IPS-20b (cell line): Measurements from ENCODE around the gene LNX2.

Source experiments
- H3K27ac ChIP-seq: one replicate; pipeline ENCODE4 v1.5.1; 2013; ENCODE audit warnings: low read length
- H3K27me3 ChIP-seq: 2 replicates; pipeline ENCODE4 v1.6.1; 2013; ENCODE audit warnings: mild to moderate bottlenecking, low read length, inconsistent platforms; ENCODE audit not compliant: insufficient read depth
- H3K36me3 ChIP-seq: 2 replicates; pipeline ENCODE4 v1.6.1; 2013; ENCODE audit warnings: low read depth, mild to moderate bottlenecking, inconsistent platforms, low read length, moderate library complexity; ENCODE audit not compliant: insufficient read depth
- H3K4me1 ChIP-seq: 2 replicates; pipeline ENCODE4 v1.6.1; 2013; ENCODE audit warnings: mild to moderate bottlenecking, control low read depth, inconsistent platforms, low read length, moderate library complexity; ENCODE audit not compliant: insufficient read depth
- H3K4me3 ChIP-seq: 2 replicates; pipeline ENCODE4 v1.5.1; 2013; ENCODE audit warnings: mild to moderate bottlenecking, low read length, inconsistent platforms
- H3K9ac ChIP-seq: 2 replicates; pipeline ENCODE4 v1.6.1; 2013; ENCODE audit warnings: low read depth, mild to moderate bottlenecking, inconsistent platforms, low read length, moderate library complexity
- H3K9me3 ChIP-seq: 2 replicates; pipeline ENCODE4 v1.6.1; 2013; ENCODE audit warnings: mild to moderate bottlenecking, low read depth, low read length, inconsistent platforms; ENCODE audit not compliant: insufficient read depth

Gene LNX2

GRCh38 chr13:27496536-27497273 lies 123.6 kb downstream of the LNX2 start:
- Histone ChIP-seq H3K27ac (no peak overlapping the region), H3K4me1 (no peaks in the 10 kb centered on the region), H3K4me3 (no peak overlapping the region), H3K9ac (no peak overlapping the region), H3K36me3 (no peaks in the 10 kb centered on the region), H3K9me3 (no peaks in the 10 kb centered on the region), H3K27me3 (no peaks in the 10 kb centered on the region)

GRCh38 chr13:27496006-27496405 lies 124.3 kb downstream of the LNX2 start:
- no peaks in the 10 kb centered on the region for H3K27me3 ChIP-seq
- H3K4me3 ChIP-seq, result no peak overlapping the region
- H3K27ac ChIP-seq, result no peak overlapping the region
- no peaks in the 10 kb centered on the region for H3K9me3 ChIP-seq
- no peak overlapping the region for H3K9ac ChIP-seq
- H3K4me1 ChIP-seq, result no peaks in the 10 kb centered on the region; the same call in 1 of the 2 replicates
- H3K36me3 ChIP-seq, result no peaks in the 10 kb centered on the region
